HepG2 (cell line): ENCODE measurements around the gene HSPE1. TPM values are rescaled to one million over a fixed set of nuclear protein-coding genes. Genes with fewer than 3 reads are reported as not detected.
A peak's percentile ranks its signal among the peaks of the same experiment; 100 is the strongest.

ENCODE experiments used
- CSRNP1 ChIP-seq: sonication (generic); formaldehyde crosslinking; IDR thresholded peaks from 2 replicates; pipeline ENCODE4 v1.8.1; 2023; ENCODE audit warnings: mild to moderate bottlenecking, missing genetic modification reagents
- EZH2 ChIP-seq: conservative IDR thresholded peaks from 2 replicates; pipeline ENCODE4 v1.6.1; 2012; ENCODE audit warnings: mild to moderate bottlenecking, low read depth, low read length, moderate library complexity
- FOXJ3 ChIP-seq: sonication (generic); formaldehyde crosslinking; IDR thresholded peaks from 2 replicates; pipeline ENCODE4 v1.4.0; 2020; ENCODE audit warnings: missing genetic modification reagents, mild to moderate bottlenecking, borderline replicate concordance
- HOXA5 ChIP-seq: sonication (generic); formaldehyde crosslinking; IDR thresholded peaks from 2 replicates; pipeline ENCODE4 v1.4.0; 2020; ENCODE audit warnings: missing genetic modification reagents
- IRF1 ChIP-seq: sonication (generic); formaldehyde crosslinking; IDR thresholded peaks from 2 replicates; pipeline ENCODE4 v1.4.0; 2020; ENCODE audit warnings: low read depth, mild to moderate bottlenecking, missing genetic modification reagents
- KMT2A ChIP-seq: sonication (generic); formaldehyde crosslinking; IDR thresholded peaks from 2 replicates; pipeline ENCODE4 v1.4.0; 2020; ENCODE audit warnings: missing genetic modification reagents
- MIXL1 ChIP-seq: IDR thresholded peaks from 2 replicates; pipeline ENCODE4 v1.6.1; 2016
- NR2F2 ChIP-seq: IDR thresholded peaks from 2 replicates; pipeline ENCODE4 v1.6.1; 2012; ENCODE audit warnings: low read depth, inconsistent platforms, borderline replicate concordance
- RBAK ChIP-seq: sonication (generic); formaldehyde crosslinking; IDR thresholded peaks from 2 replicates; pipeline ENCODE4 v1.5.1; 2020; ENCODE audit warnings: mild to moderate bottlenecking, missing genetic modification reagents
- RBM39 ChIP-seq: fragments of 200-400 bp; formaldehyde crosslinking; IDR thresholded peaks from one replicate; pipeline ENCODE4 v1.6.1; 2018; ENCODE audit warnings: antibody characterized with exemption, mild to moderate bottlenecking, low read depth, low read length; ENCODE audit not compliant: poor library complexity, severe bottlenecking
- SALL2 ChIP-seq: sonication (generic); formaldehyde crosslinking; IDR thresholded peaks from 2 replicates; pipeline ENCODE4 v1.8.1; 2023; ENCODE audit warnings: mild to moderate bottlenecking, missing genetic modification reagents, inconsistent platforms
- SIX4 ChIP-seq: sonication (generic); formaldehyde crosslinking; IDR thresholded peaks from 2 replicates; pipeline ENCODE4 v1.4.0; 2020; ENCODE audit warnings: missing genetic modification reagents
- SRSF9 ChIP-seq: fragments of 200-400 bp; formaldehyde crosslinking; IDR thresholded peaks from 2 replicates; pipeline ENCODE4 v1.6.1; 2018; ENCODE audit warnings: borderline replicate concordance, mild to moderate bottlenecking, low read depth, low read length; ENCODE audit not compliant: insufficient read depth, poor library complexity, severe bottlenecking
- SUZ12 ChIP-seq: fragments of 150-350 bp; IDR thresholded peaks from 2 replicates; pipeline ENCODE4 v1.6.1; 2014; ENCODE audit warnings: low read depth, low read length
- ZNF136 ChIP-seq: sonication (generic); formaldehyde crosslinking; IDR thresholded peaks from 2 replicates; pipeline ENCODE4 v1.8.1; 2022; ENCODE audit warnings: low read depth, mild to moderate bottlenecking, moderate library complexity, missing genetic modification reagents
- ZNF224 ChIP-seq: sonication (generic); formaldehyde crosslinking; IDR thresholded peaks from 2 replicates; pipeline ENCODE4 v1.5.0; 2020; ENCODE audit warnings: mild to moderate bottlenecking, missing genetic modification reagents
- ZNF256 ChIP-seq: sonication (generic); formaldehyde crosslinking; conservative IDR thresholded peaks from 2 replicates; pipeline ENCODE4 v1.4.0; 2020; ENCODE audit warnings: missing genetic modification reagents
- ZNF30 ChIP-seq: sonication (generic); formaldehyde crosslinking; IDR thresholded peaks from 2 replicates; pipeline ENCODE4 v1.5.0; 2020; ENCODE audit warnings: mild to moderate bottlenecking, missing genetic modification reagents
- ZNF382 ChIP-seq: sonication (generic); formaldehyde crosslinking; IDR thresholded peaks from 2 replicates; pipeline ENCODE4 v1.5.0; 2020; ENCODE audit warnings: missing genetic modification reagents, mild to moderate bottlenecking, borderline replicate concordance
- ZNF468 ChIP-seq: sonication (generic); formaldehyde crosslinking; IDR thresholded peaks from 2 replicates; pipeline ENCODE4 v1.8.0; 2022; ENCODE audit warnings: mild to moderate bottlenecking, moderate library complexity, missing genetic modification reagents
- ZNF687 ChIP-seq: sonication (generic); formaldehyde crosslinking; IDR thresholded peaks from 2 replicates; pipeline ENCODE4 v1.5.1; 2020; ENCODE audit warnings: mild to moderate bottlenecking, missing genetic modification reagents, moderate library complexity
- ZNF709 ChIP-seq: sonication (generic); formaldehyde crosslinking; IDR thresholded peaks from 2 replicates; pipeline ENCODE4 v1.5.0; 2020; ENCODE audit warnings: mild to moderate bottlenecking, missing genetic modification reagents
- ZNF775 ChIP-seq: sonication (generic); formaldehyde crosslinking; IDR thresholded peaks from 2 replicates; pipeline ENCODE4 v1.4.0; 2020; ENCODE audit warnings: missing genetic modification reagents, mild to moderate bottlenecking, moderate library complexity, borderline replicate concordance
- ZNF816 ChIP-seq: sonication (generic); formaldehyde crosslinking; IDR thresholded peaks from 2 replicates; pipeline ENCODE4 v1.8.0; 2022; ENCODE audit warnings: missing genetic modification reagents, mild to moderate bottlenecking, borderline replicate concordance
- polyA plus RNA-seq, 8 experiments: library from polyadenylated mRNA; depleted of rRNA in 3 of 8; stranded (reverse) in 7 of 8; unstranded in 1 of 8; fragments of >200 nt; fragmentation: Illumina TruSeq in 4 of 8; extraction: Trizol in 4 of 8; gene quantifications; 2 replicates each; pipeline versions ENCODE4 v1.2.1 to v1.2.3, GENCODE V29; 2011 to 2016; ENCODE audit warnings: low read depth in 4 of 8, missing spikeins in 1 of 8, mixed read lengths in 1 of 8; ENCODE audit not compliant: insufficient read depth in 1 of 8
- total RNA-seq, 5 experiments: library from RNA; depleted of rRNA; stranded (reverse); fragments of >200 nt; fragmentation: Illumina TruSeq; extraction: Trizol; gene quantifications; 2 replicates each; pipeline ENCODE4 v1.2.3, GENCODE V29; 2016; ENCODE audit warnings: low read depth in 1 of 5

The HSPE1 gene
- total and polyA plus RNA-seq, 2 of the 13 experiments (the other 11 are each of a cell fraction or from before 2014, with no cell fraction given): 244 to 823 TPM

DNA sequence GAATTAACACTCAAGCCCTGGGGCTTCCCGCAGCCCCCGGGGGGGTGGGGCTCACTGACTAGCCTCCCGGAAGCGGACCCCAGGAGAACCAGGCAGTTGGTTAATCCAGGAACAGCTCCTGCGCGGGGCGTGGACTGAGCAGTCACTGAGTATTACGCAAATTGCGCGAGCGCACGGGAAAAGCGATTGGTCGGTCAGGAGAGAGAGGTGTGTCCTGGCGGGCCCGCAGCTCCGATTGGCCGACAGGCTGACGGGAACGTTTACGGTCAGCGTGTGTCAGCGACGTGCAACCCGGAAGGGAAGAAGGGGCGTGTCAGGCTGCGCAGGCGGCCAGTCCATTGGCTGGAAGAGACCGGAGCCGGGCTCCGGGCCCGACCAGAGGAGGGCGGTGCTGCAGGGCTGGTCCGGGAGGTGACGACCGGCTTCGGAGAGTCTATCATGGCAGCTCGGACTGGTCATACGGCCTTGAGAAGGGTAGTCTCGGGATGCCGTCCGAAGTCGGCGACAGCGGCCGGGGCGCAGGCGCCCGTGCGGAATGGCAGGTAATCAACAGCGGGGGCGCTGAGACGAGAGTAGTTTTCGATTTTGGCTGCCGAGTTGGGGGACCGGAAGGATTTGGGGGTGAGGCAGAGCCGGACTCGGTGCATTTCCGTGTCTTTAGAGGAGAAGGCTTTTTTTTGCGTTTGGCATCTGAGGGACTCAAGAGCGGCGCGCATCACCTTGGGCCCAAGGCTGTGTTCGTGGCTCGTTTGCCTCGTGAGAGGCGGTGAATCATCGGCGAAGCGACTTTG is 46.9 kb upstream of the HSPE1 start, which contains the start of gene COQ10B (continued):
- TF ChIP-seq IRF1 (CRISPR knock-in tag) (no peak), SUZ12 (no peak), NR2F2 (0 out of 2 replicates have a peak, but pooled peaks have one; percentile 47), ZNF709 (CRISPR knock-in tag) (peak; percentile 68; the same call in 1 of the 2 replicates), ZNF136 (CRISPR knock-in tag) (peak; percentile 92), ZNF224 (CRISPR knock-in tag) (no peak), HOXA5 (peak; percentile 21; the same call in 1 of the 2 replicates), ZNF256 (CRISPR knock-in tag) (0 out of 2 replicates have a peak, but pooled peaks have one; percentile 70), MIXL1 (CRISPR knock-in tag) (no peak), SALL2 (no peak), ZNF382 (CRISPR knock-in tag) (no peak), FOXJ3 (CRISPR knock-in tag) (no peak), RBAK (peak; percentile 50; the same call in 1 of the 2 replicates), ZNF30 (0 out of 2 replicates have a peak, but pooled peaks have one; percentile 69), KMT2A (CRISPR knock-in tag) (peak; percentile 80), SIX4 (no peak; the same call in 1 of the 2 replicates), ZNF687 (CRISPR knock-in tag) (peak; percentile 95), CSRNP1 (CRISPR knock-in tag) (peak; percentile 18; the same call in 1 of the 2 replicates), ZNF468 (CRISPR knock-in tag) (peak; percentile 76; the same call in 1 of the 2 replicates), SRSF9 (no peak), ZNF775 (CRISPR knock-in tag) (no peak; the same call in 1 of the 2 replicates), RBM39 (peak; percentile 71), EZH2 (no peak), ZNF816 (peak; percentile 53)
